Purkinje cell (primary cell): ENCODE data around the gene LRRC4C. TPM values are rescaled to one million over a fixed set of nuclear protein-coding genes. Genes with fewer than 3 reads are reported as not detected.

ENCODE experiments used
- polyA plus RNA-seq: library from polyadenylated mRNA; unstranded; fragments of >200 nt; fragmentation: Nextera tagmentation; gene quantifications from 2 replicates; pipeline ENCODE4 v1.2.1, GENCODE V29; 2014

The LRRC4C gene
- polyA plus RNA-seq = 16.5 and 23.1 TPM in 2 replicates

DNA sequence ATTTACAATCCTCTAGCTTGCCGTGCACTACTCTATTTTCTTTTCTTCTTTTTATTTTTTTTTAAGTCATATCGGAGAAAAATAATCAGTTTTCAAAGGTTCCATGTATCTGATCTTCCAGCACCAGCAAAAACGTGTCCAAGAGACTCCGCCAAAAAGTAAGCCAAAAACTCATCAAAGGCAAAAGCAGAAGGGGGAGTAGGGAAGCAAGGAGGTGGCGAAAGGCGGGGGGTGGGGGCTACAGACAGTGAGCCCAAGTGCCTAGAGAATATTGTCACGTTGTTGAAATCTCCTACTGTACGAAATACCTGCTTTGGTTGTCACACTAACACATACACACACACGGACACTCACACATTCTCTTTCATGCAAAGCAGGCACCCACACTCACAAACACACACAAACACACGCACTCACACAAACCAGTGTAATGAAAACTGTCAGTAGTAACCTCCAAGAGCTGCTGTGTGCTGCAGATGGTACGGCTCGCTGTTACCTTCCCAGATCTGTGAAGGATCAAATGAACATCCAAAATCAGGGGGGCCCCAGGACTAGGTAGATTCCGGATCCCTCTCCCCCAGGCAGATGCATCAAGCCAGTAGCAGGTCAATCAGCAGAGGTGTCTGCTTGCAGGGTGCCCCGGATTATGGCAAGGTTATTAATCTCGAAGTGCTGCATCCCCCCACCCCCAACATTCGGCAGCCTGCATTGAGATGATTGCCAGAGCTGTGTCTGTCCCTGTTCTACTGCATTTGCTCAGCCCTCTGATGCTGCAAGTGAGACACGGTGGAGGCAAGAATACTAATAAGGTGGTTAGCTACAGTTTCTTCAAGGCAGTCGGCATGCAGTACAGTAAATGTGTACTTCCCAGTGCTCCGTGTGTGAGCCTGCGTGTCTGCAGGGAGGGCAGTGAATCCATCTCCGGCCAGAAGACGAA lies at the start of gene LRRC4C:
LRRC4C (minus strand) TSS at position 188 of the 937 bp plus-strand sequence.

